SH-SY5Y (cell line): Measurements from ENCODE around the gene CAMKK2.

Experiments used
- GATA2 ChIP-seq: IDR thresholded peaks from 2 replicates; pipeline ENCODE4 v1.6.1; 2011; ENCODE audit warnings: mild to moderate bottlenecking, low read depth, low read length
- GATA3 ChIP-seq: IDR thresholded peaks from 2 replicates; pipeline ENCODE4 v1.6.1; 2011; ENCODE audit warnings: low read depth, mild to moderate bottlenecking, low read length, moderate library complexity

The CAMKK2 gene

GRCh38 chr12:121287267-121287954 is 9.1 kb downstream of the CAMKK2 start:
- no peak for TF ChIP-seq GATA2
- no peak for TF ChIP-seq GATA3

- no peak for TF ChIP-seq GATA3
Measured at GRCh38 chr12:121285856-121286255, 10.7 kb downstream of the CAMKK2 start.

- TF ChIP-seq GATA2 (no peak), GATA3 (no peak)
Measured at GRCh38 chr12:121284551-121285390, 11.7 kb downstream of the CAMKK2 start.

GRCh38 chr12:121283841-121284240 is 12.7 kb downstream of the CAMKK2 start:
- TF ChIP-seq GATA2 (no peak), GATA3 (no peak)

- TF ChIP-seq GATA2: no peak
- no peak for TF ChIP-seq GATA3
Measured at GRCh38 chr12:121283388-121283787, 13.1 kb downstream of the CAMKK2 start.

- TF ChIP-seq GATA2: no peak
- no peak for TF ChIP-seq GATA3
Measured at GRCh38 chr12:121282072-121282742, 14.3 kb downstream of the CAMKK2 start.

- no peak for TF ChIP-seq GATA3
- no peak for TF ChIP-seq GATA2
Measured at GRCh38 chr12:121279507-121279915, 17.0 kb downstream of the CAMKK2 start.

GRCh38 chr12:121279071-121279375 is 17.5 kb downstream of the CAMKK2 start:
- TF ChIP-seq GATA2: no peak
- no peak for TF ChIP-seq GATA3

- no peak for TF ChIP-seq GATA3
Measured at GRCh38 chr12:121278169-121279070, 18.1 kb downstream of the CAMKK2 start.

GRCh38 chr12:121277374-121277759 is 19.1 kb downstream of the CAMKK2 start:
- TF ChIP-seq GATA3: no peak
- TF ChIP-seq GATA2: no peak

GRCh38 chr12:121274036-121274763 is 22.3 kb downstream of the CAMKK2 start:
- TF ChIP-seq GATA2 (no peak), GATA3 (no peak)

- TF ChIP-seq GATA2: no peak
- TF ChIP-seq GATA3: no peak
Measured at GRCh38 chr12:121273364-121273896, 23.1 kb downstream of the CAMKK2 start.

GRCh38 chr12:121267822-121268221 is 28.7 kb downstream of the CAMKK2 start:
- TF ChIP-seq GATA3 (no peak), GATA2 (no peak)

- TF ChIP-seq GATA3 (no peak), GATA2 (no peak)
Measured at GRCh38 chr12:121264951-121265515, 31.5 kb downstream of the CAMKK2 start.
